HT1080 (cell line): ENCODE data around the gene DAB1. TPM values are rescaled to one million over a fixed set of nuclear protein-coding genes. Genes with fewer than 3 reads are reported as not detected.
"Not testable (repeated sequence)": the region's sequence is repeated elsewhere in the genome, so short reads cannot be mapped to it uniquely, and the experiment has no call there.

ENCODE experiments used
- DNase-seq: peaks from one replicate; pipeline ENCODE4 v3.0.0-alpha.2; 2015; ENCODE audit warnings: low read depth
- total RNA-seq: library from RNA; depleted of rRNA; stranded (reverse); fragments of >200 nt; shearing (Covaris generic); gene quantifications from 2 replicates; pipeline ENCODE4 v1.2.3, GENCODE V29; 2014

Gene DAB1
- total RNA-seq, 1 experiment from 2014 or later = not detected

GRCh38 chr1:57124768-57125446 is 299.0 kb downstream of the DAB1 start:
- DNase-seq = peak; percentile 81

GRCh38 chr1:57124170-57124569 is 299.7 kb downstream of the DAB1 start:
- no peak for DNase-seq

- DNase-seq = no peak
These were observed 301.8 kb downstream of the DAB1 start for GRCh38 chr1:57122031-57122430.

- no peak for DNase-seq
These were observed 304.8 kb downstream of the DAB1 start for GRCh38 chr1:57118948-57119603.

- no peak for DNase-seq
These were observed 306.1 kb downstream of the DAB1 start for GRCh38 chr1:57117753-57118152.

GRCh38 chr1:57116871-57117270 is 307.0 kb downstream of the DAB1 start:
- DNase-seq = no peak

- no peak for DNase-seq
These were observed 308.7 kb downstream of the DAB1 start for GRCh38 chr1:57115030-57115614.

- DNase-seq = peak; percentile 86
These were observed 311.7 kb downstream of the DAB1 start for GRCh38 chr1:57112148-57112547.

GRCh38 chr1:57111175-57111574 is 312.7 kb downstream of the DAB1 start:
- DNase-seq = no peak

GRCh38 chr1:57109883-57110282 is 314.0 kb downstream of the DAB1 start:
- DNase-seq = no peak

- no peak for DNase-seq
These were observed 314.6 kb downstream of the DAB1 start for GRCh38 chr1:57109247-57109646.

GRCh38 chr1:57106296-57106695 is 317.6 kb downstream of the DAB1 start:
- DNase-seq = no peak

GRCh38 chr1:57102561-57103326 is 321.1 kb downstream of the DAB1 start:
- DNase-seq = no peak

GRCh38 chr1:57101209-57101608 is 322.7 kb downstream of the DAB1 start:
- no peak for DNase-seq

GRCh38 chr1:57094749-57095148 is 329.1 kb downstream of the DAB1 start:
- DNase-seq = no peak

- DNase-seq = no peak
These were observed 330.7 kb downstream of the DAB1 start for GRCh38 chr1:57093122-57093521.

GRCh38 chr1:57091642-57092041 is 332.2 kb downstream of the DAB1 start:
- DNase-seq = no peak

GRCh38 chr1:57089855-57090254 is 334.0 kb downstream of the DAB1 start:
- no peak for DNase-seq

GRCh38 chr1:57089221-57089620 is 334.6 kb downstream of the DAB1 start:
- DNase-seq = no peak

GRCh38 chr1:57088653-57089052 is 335.2 kb downstream of the DAB1 start:
- no peak for DNase-seq

- DNase-seq = not testable (repeated sequence)
These were observed 336.2 kb downstream of the DAB1 start for GRCh38 chr1:57087660-57088059.

- no peak for DNase-seq
These were observed 337.7 kb downstream of the DAB1 start for GRCh38 chr1:57086154-57086553.
